H1 (cell line): ENCODE results near the gene CSF1. TPM values are rescaled to one million over a fixed set of nuclear protein-coding genes. Genes with fewer than 3 reads are reported as not detected.
A peak's percentile ranks its signal among the peaks of the same experiment; 100 is the strongest.

Experiments used
- CTCF ChIA-PET: fragments of 300-600 bp; sonication (Branson Sonifier 250); formaldehyde crosslinking; loops from one replicate; lab custom pipeline; 2021; ENCODE audit not compliant: partially characterized antibody; lab: Charles Lee
- POLR2A ChIA-PET: fragments of 300-600 bp; sonication (Branson Sonifier 250); formaldehyde crosslinking; loops from one replicate; lab custom pipeline; 2021; ENCODE audit warnings: inconsistent platforms; ENCODE audit not compliant: partially characterized antibody; lab: Charles Lee
- DNase-seq, 2 experiments: peaks; one replicate each; pipeline versions ENCODE4 v3.0.0 to v3.0.0-alpha.2; 2010 to 2022; ENCODE audit warnings: low spot score in 2 of 2, low read depth in 1 of 2, mixed read lengths in 1 of 2
- FAIRE-seq: peaks from 2 replicates; lab custom pipeline; 2011; peaks lifted over from hg19 to GRCh38; lab: Jason Lieb, UNC
- H2AFZ ChIP-seq: 2 replicates; pipeline ENCODE4 v1.8.1; 2012; ENCODE audit warnings: low read length, inconsistent platforms
- H2AK5ac ChIP-seq: 2 replicates; pipeline ENCODE4 v1.6.1; 2013; ENCODE audit warnings: low read depth, low read length
- H2BK120ac ChIP-seq: replicated peaks from 2 replicates; pipeline ENCODE3; 2013; ENCODE audit warnings: low read depth, low read length, inconsistent platforms
- H2BK12ac ChIP-seq: 2 replicates; pipeline ENCODE4 v1.6.1; 2013; ENCODE audit warnings: low read depth, low read length
- H2BK15ac ChIP-seq: 2 replicates; pipeline ENCODE4 v1.6.1; 2013; ENCODE audit warnings: low read length
- H2BK20ac ChIP-seq: 2 replicates; pipeline ENCODE4 v1.6.1; 2013; ENCODE audit warnings: low read length
- H2BK5ac ChIP-seq: 2 replicates; pipeline ENCODE4 v1.6.1; 2013; ENCODE audit warnings: low read depth, low read length
- H3K14ac ChIP-seq: 2 replicates; pipeline ENCODE4 v1.6.1; 2013; ENCODE audit warnings: inconsistent platforms; ENCODE audit not compliant: insufficient read length
- H3K18ac ChIP-seq: 2 replicates; pipeline ENCODE4 v1.6.1; 2013; ENCODE audit warnings: low read length; ENCODE audit errors: extremely low read depth
- H3K23ac ChIP-seq: 2 replicates; pipeline ENCODE4 v1.6.1; 2013; ENCODE audit warnings: inconsistent platforms; ENCODE audit not compliant: insufficient read length
- H3K23me2 ChIP-seq: 2 replicates; pipeline ENCODE4 v1.6.1; 2013; ENCODE audit warnings: low read depth, low read length
- H3K27ac ChIP-seq: 2 replicates; pipeline ENCODE4 v1.6.1; 2011; ENCODE audit warnings: low read depth, low read length, inconsistent platforms
- H3K27me3 ChIP-seq, 4 experiments: replicated peaks in 1 of 4; 1 replicate in 1 of 4; 2 replicates in 3 of 4; pipeline versions ENCODE4 v1.6.1 to v1.8.1; 2011 to 2013; ENCODE audit warnings: low read length in 3 of 4, mild to moderate bottlenecking in 3 of 4, inconsistent platforms in 2 of 4, mixed read lengths in 2 of 4, moderate library complexity in 1 of 4; ENCODE audit not compliant: control insufficient read depth in 3 of 4, insufficient read depth in 3 of 4; ENCODE audit errors: extremely low read depth in 1 of 4
- H3K36me3 ChIP-seq, 4 experiments: 2 replicates each; pipeline versions ENCODE4 v1.6.1 to v1.8.1; 2011 to 2013; ENCODE audit warnings: mild to moderate bottlenecking in 4 of 4, low read length in 3 of 4, moderate library complexity in 2 of 4, control low read depth in 1 of 4, inconsistent platforms in 1 of 4; ENCODE audit not compliant: insufficient read depth in 4 of 4, control insufficient read depth in 2 of 4
- H3K4ac ChIP-seq: replicated peaks from 2 replicates; pipeline ENCODE3; 2013; ENCODE audit warnings: low read length, low read depth, mixed read lengths, inconsistent platforms; ENCODE audit not compliant: insufficient read length
- H3K4me1 ChIP-seq, 4 experiments: replicated peaks in 1 of 4; 1 replicate in 1 of 4; 2 replicates in 3 of 4; pipeline versions ENCODE4 v1.6.1 to v1.8.1; 2011 to 2013; ENCODE audit warnings: low read length in 3 of 4, inconsistent platforms in 2 of 4, mixed read lengths in 1 of 4; ENCODE audit not compliant: insufficient read depth in 4 of 4, control insufficient read depth in 3 of 4
- H3K4me2 ChIP-seq, 2 experiments: 2 replicates each; pipeline versions ENCODE4 v1.6.1 to v1.8.1; 2011 to 2013; ENCODE audit warnings: low read depth in 2 of 2, low read length in 2 of 2, control low read depth in 1 of 2, inconsistent platforms in 1 of 2, mild to moderate bottlenecking in 1 of 2; ENCODE audit not compliant: insufficient read depth in 1 of 2
- H3K4me3 ChIP-seq, 4 experiments: fragments of 200-600, 300-600 bp in 1 of 4; sonication (generic), shearing (Covaris generic), sonication (Bioruptor Twin) in 1 of 4; 2 replicates each; pipeline versions ENCODE4 v1.5.1 to v1.8.1; 2011 to 2016; ENCODE audit warnings: low read length in 4 of 4, low read depth in 3 of 4, control low read depth in 2 of 4, inconsistent platforms in 2 of 4, mild to moderate bottlenecking in 2 of 4, mixed read lengths in 1 of 4, moderate library complexity in 1 of 4; ENCODE audit not compliant: insufficient read depth in 2 of 4; ENCODE audit errors: extremely low read depth in 1 of 4
- H3K56ac ChIP-seq: replicated peaks from 2 replicates; pipeline ENCODE3; 2013; ENCODE audit warnings: low read depth, mild to moderate bottlenecking, mixed read lengths, low read length, inconsistent platforms; ENCODE audit not compliant: insufficient read length
- H3K79me1 ChIP-seq: 2 replicates; pipeline ENCODE4 v1.6.1; 2013; ENCODE audit warnings: low read depth, low read length, control low read depth
- H3K79me2 ChIP-seq, 2 experiments: 2 replicates each; pipeline versions ENCODE4 v1.6.1 to v1.8.1; 2012 to 2013; ENCODE audit warnings: low read length in 2 of 2, mild to moderate bottlenecking in 2 of 2, inconsistent platforms in 1 of 2; ENCODE audit not compliant: insufficient read depth in 2 of 2, control insufficient read depth in 1 of 2
- H3K9ac ChIP-seq, 4 experiments: replicated peaks in 1 of 4; 1 replicate in 1 of 4; 2 replicates in 3 of 4; pipeline versions ENCODE4 v1.6.1 to v1.8.1; 2011 to 2013; ENCODE audit warnings: low read depth in 3 of 4, low read length in 3 of 4, control low read depth in 2 of 4, mild to moderate bottlenecking in 2 of 4, moderate library complexity in 2 of 4, inconsistent platforms in 1 of 4; ENCODE audit errors: extremely low read depth in 1 of 4
- H3K9me3 ChIP-seq, 2 experiments: 2 replicates each; pipeline versions ENCODE4 v1.6.1 to v1.8.1; 2012 to 2013; ENCODE audit warnings: mild to moderate bottlenecking in 2 of 2, moderate library complexity in 2 of 2, control low read depth in 1 of 2, inconsistent platforms in 1 of 2, low read depth in 1 of 2, low read length in 1 of 2, mixed read lengths in 1 of 2; ENCODE audit not compliant: insufficient read depth in 2 of 2
- H4K20me1 ChIP-seq, 2 experiments: replicated peaks in 1 of 2; 2 replicates each; pipeline versions ENCODE3 to v1.8.1; 2011 to 2013; ENCODE audit warnings: inconsistent platforms in 2 of 2, low read length in 2 of 2, mild to moderate bottlenecking in 1 of 2; ENCODE audit not compliant: insufficient read depth in 2 of 2, control insufficient read depth in 1 of 2
- H4K5ac ChIP-seq: 2 replicates; pipeline ENCODE4 v1.6.1; 2013; ENCODE audit warnings: low read length, low read depth, mixed read lengths, inconsistent platforms; ENCODE audit not compliant: insufficient read length
- H4K8ac ChIP-seq: 2 replicates; pipeline ENCODE4 v1.8.0; 2013; ENCODE audit warnings: mild to moderate bottlenecking, moderate library complexity, low read length, inconsistent platforms; ENCODE audit not compliant: insufficient read depth; ENCODE audit errors: extremely low read depth
- H4K91ac ChIP-seq: replicated peaks from 2 replicates; pipeline ENCODE3; 2013; ENCODE audit warnings: low read length, mixed read lengths, inconsistent platforms; ENCODE audit not compliant: insufficient read length
- BACH1 ChIP-seq: IDR thresholded peaks from 2 replicates; pipeline ENCODE4 v1.6.1; 2012; ENCODE audit warnings: low read length, improper control_type of control experiment
- CBX8 ChIP-seq: fragments of 300-800, 300-1000 bp; sonication (generic); IDR thresholded peaks from 2 replicates; pipeline ENCODE4 v1.7.1; 2016; ENCODE audit warnings: low read depth, low read length, borderline replicate concordance
- CHD2 ChIP-seq: IDR thresholded peaks from 2 replicates; pipeline ENCODE4 v1.6.1; 2012; ENCODE audit warnings: low read length, improper control_type of control experiment
- CTBP2 ChIP-seq: IDR thresholded peaks from 2 replicates; pipeline ENCODE4 v1.7.0; 2011; ENCODE audit warnings: borderline replicate concordance, mild to moderate bottlenecking, moderate library complexity, mixed read lengths, low read length; ENCODE audit not compliant: insufficient read depth, insufficient read length
- EGR1 ChIP-seq: IDR thresholded peaks from 2 replicates; pipeline ENCODE4 v1.6.1; 2011; ENCODE audit warnings: low read depth, low read length, borderline replicate concordance
- EZH2 ChIP-seq: fragments of 200-600 bp; sonication (generic); IDR thresholded peaks from 2 replicates; pipeline ENCODE4 v1.7.1; 2012; ENCODE audit warnings: low read depth, mild to moderate bottlenecking, moderate library complexity, low read length, inconsistent platforms; ENCODE audit not compliant: severe bottlenecking
- FOSL1 ChIP-seq: IDR thresholded peaks from 2 replicates; pipeline ENCODE4 v1.6.1; 2011; ENCODE audit warnings: mild to moderate bottlenecking, low read depth, low read length, moderate library complexity; ENCODE audit not compliant: insufficient read depth
- HDAC6 ChIP-seq: IDR thresholded peaks from one replicate; pipeline ENCODE4 v1.7.1; 2012; ENCODE audit warnings: low read depth, mild to moderate bottlenecking, inconsistent platforms, low read length, moderate library complexity
- KDM1A ChIP-seq: fragments of 200-600, 300-600 bp; sonication (generic); IDR thresholded peaks from 2 replicates; pipeline ENCODE4 v1.7.1; 2016; ENCODE audit warnings: mild to moderate bottlenecking, low read length, borderline replicate concordance
- KDM5A ChIP-seq: fragments of 200-600 bp; IDR thresholded peaks from 2 replicates; pipeline ENCODE4 v1.7.1; 2012; ENCODE audit warnings: mild to moderate bottlenecking, low read length, inconsistent platforms, mixed read lengths
- RXRA ChIP-seq: IDR thresholded peaks from 2 replicates; pipeline ENCODE4 v1.6.1; 2011; ENCODE audit warnings: low read depth, mild to moderate bottlenecking, low read length, moderate library complexity; ENCODE audit not compliant: insufficient read depth
- SAP30 ChIP-seq: fragments of 300-600 bp; sonication (generic); IDR thresholded peaks from 2 replicates; pipeline ENCODE4 v1.7.1; 2012; ENCODE audit warnings: low read length, moderate library complexity, mild to moderate bottlenecking, inconsistent platforms; ENCODE audit not compliant: insufficient read depth, insufficient replicate concordance
- SRF ChIP-seq: IDR thresholded peaks from 2 replicates; pipeline ENCODE4 v1.6.1; 2011; ENCODE audit warnings: mild to moderate bottlenecking, low read depth, low read length, moderate library complexity
- WGBS, 2 experiments: shearing (Covaris generic) in 1 of 2; methylation state at CpG; one replicate each; pipeline versions ENCODE4 v1.1.6 to v1.1.7; 2013 to 2015; ENCODE audit warnings: low lambda C conversion rate in 2 of 2, mixed read lengths in 2 of 2, inconsistent platforms in 1 of 2, low coverage in 1 of 2, missing lambda C conversion rate in 1 of 2; ENCODE audit not compliant: insufficient replicate concordance in 2 of 2, insufficient coverage in 1 of 2, insufficient read length in 1 of 2; ENCODE audit errors: extremely low coverage in 1 of 2, missing lambda C conversion rate in 1 of 2; 5-methylcytosine and 5-hydroxymethylcytosine counted together
- polyA plus RNA-seq, 7 experiments: library from polyadenylated mRNA; depleted of rRNA in 3 of 7; stranded (reverse) in 5 of 7; unstranded in 2 of 7; fragments of >200 nt in 5 of 7; fragments of 200-250 nt in 2 of 7; gene quantifications; 1 replicate in 5 of 7; 2 replicates in 1 of 7; 4 replicates in 1 of 7; pipeline versions ENCODE4 v1.2.1 to v1.2.3, GENCODE V29; 2011 to 2013; ENCODE audit warnings: missing spikeins in 2 of 7, mixed read lengths in 2 of 7
- total RNA-seq: library from RNA; stranded (reverse); fragmentation: NEBNext Ultra II Directional; extraction: Animal tissue kit (Norgen Biotek cat#: 25700); gene quantifications from 2 replicates; pipeline ENCODE4 v1.2.1, GENCODE V29; 2021

Gene CSF1
- total and polyA plus RNA-seq, 2 of the 8 experiments (the other 6 are each of a cell fraction or from before 2014, with no cell fraction given): 3.3 to 5.4 TPM

DNA sequence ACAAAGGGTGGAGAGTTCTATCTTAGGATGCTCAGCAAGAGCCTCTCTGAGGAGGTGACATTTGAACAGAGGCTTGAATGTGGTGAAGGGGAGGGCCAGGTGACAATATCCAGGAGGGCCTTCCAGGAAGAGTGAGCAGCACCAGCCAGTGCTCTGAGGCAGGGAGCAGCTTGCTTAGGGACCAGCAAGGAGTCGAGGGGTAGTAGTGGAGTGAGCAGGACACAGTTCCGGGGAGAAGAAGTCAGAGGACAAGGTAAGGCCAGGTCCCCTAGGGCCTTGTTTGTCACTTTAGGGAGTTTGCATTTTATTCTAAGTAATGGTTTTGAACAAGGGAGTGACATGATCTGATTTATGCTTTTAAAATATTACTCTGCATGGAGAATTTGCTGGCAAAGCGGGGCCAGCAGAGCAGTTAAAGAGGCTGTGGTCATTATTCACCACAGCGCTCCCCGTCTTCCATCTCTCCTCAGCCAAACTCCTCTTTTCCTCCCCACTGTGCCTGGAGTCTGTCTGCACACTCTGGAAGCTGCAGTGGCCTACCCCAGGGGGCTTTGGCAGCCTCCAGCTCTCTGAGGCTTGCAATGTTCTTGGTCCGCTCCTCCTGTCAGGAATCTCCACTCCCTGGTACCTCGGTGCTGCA is 17.0 kb upstream of the CSF1 start:
- Histone ChIP-seq H3K23ac (no peak overlapping the region), H3K36me3 (no peaks in the 10 kb centered on the region), H3K18ac (no peak overlapping the region), H3K4me3 (no peak overlapping the region), H2AK5ac (no peak overlapping the region), H3K79me2 (no peaks in the 10 kb centered on the region), H3K4ac (no peak overlapping the region), H4K8ac (no peak overlapping the region; the same call in 1 of the 2 replicates), H3K4me1 (peaks cover 0 to 3% (median 0%) of the 10 kb centered on the region in 4 experiments; a peak in 2 of 7 replicates), H2AFZ (no peak overlapping the region), H2BK15ac (0 out of 2 replicates have a peak overlapping the region, but pooled peaks have one; percentile 29), H4K91ac (no peak overlapping the region), H2BK5ac (no peak overlapping the region), H3K27ac (no peak overlapping the region), H3K4me2 (no peak overlapping the region), H3K14ac (no peak overlapping the region), H3K56ac (no peak overlapping the region), H3K23me2 (no peaks in the 10 kb centered on the region; the same call in 1 of the 2 replicates), H2BK20ac (no peak overlapping the region), H4K20me1 (no peaks in the 10 kb centered on the region), H3K9ac (no peak overlapping the region), H3K79me1 (no peaks in the 10 kb centered on the region), H4K5ac (no peak overlapping the region), H3K27me3 (no peaks in the 10 kb centered on the region; a peak in 1 of 7 replicates), H2BK120ac (no peak overlapping the region), H2BK12ac (no peak overlapping the region), H3K9me3 (no peaks in the 10 kb centered on the region)
- WGBS, 2 experiments: 88% methylated on average over 7 of the region's 7 CpGs; no CpG with 5 or more reads in 1 of the 2 experiments
- CTCF ChIA-PET: interaction anchor here (1.0 to 1.8 kb wide), 3 partner anchors 9 to 117 kb away, joined by 3 to 4 read pairs (median 4); no protein-coding TSS in a partner anchor
- no peak for DNase-seq
- POLR2A ChIA-PET: interaction anchor here (0.7 kb wide), 1 partner anchor 112 kb away, joined by 3 read pairs; no protein-coding TSS in a partner anchor
- FAIRE-seq: no peak
- no peak for TF ChIP-seq BACH1
- TF ChIP-seq KDM5A: no peak
- TF ChIP-seq EZH2: no peak
- no peak for TF ChIP-seq CHD2
- TF ChIP-seq CBX8: no peak
- no peak for TF ChIP-seq CTBP2
- TF ChIP-seq EGR1: no peak
- TF ChIP-seq KDM1A: no peak
- no peak for TF ChIP-seq SRF
- TF ChIP-seq RXRA: no peak
- TF ChIP-seq HDAC6: no peak
- TF ChIP-seq FOSL1: no peak
- no peak for TF ChIP-seq SAP30
